ENCODE results near the gene HYAL3.

- TF ChIP-seq, protein P1, sequence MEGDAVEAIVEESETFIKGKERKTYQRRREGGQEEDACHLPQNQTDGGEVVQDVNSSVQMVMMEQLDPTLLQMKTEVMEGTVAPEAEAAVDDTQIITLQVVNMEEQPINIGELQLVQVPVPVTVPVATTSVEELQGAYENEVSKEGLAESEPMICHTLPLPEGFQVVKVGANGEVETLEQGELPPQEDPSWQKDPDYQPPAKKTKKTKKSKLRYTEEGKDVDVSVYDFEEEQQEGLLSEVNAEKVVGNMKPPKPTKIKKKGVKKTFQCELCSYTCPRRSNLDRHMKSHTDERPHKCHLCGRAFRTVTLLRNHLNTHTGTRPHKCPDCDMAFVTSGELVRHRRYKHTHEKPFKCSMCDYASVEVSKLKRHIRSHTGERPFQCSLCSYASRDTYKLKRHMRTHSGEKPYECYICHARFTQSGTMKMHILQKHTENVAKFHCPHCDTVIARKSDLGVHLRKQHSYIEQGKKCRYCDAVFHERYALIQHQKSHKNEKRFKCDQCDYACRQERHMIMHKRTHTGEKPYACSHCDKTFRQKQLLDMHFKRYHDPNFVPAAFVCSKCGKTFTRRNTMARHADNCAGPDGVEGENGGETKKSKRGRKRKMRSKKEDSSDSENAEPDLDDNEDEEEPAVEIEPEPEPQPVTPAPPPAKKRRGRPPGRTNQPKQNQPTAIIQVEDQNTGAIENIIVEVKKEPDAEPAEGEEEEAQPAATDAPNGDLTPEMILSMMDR (IDR thresholded peaks at IDR 0.05): no peak
- TF ChIP-seq HMGA2 (CRISPR knock-in tag; IDR thresholded peaks at IDR 0.05): no peak
- TF ChIP-seq PREB (CRISPR knock-in tag; IDR thresholded peaks at IDR 0.05; ENCODE audit: borderline replicate concordance): no peak
- no peak for TF ChIP-seq HMGXB4 (CRISPR knock-in tag; IDR thresholded peaks at IDR 0.05)
- TF ChIP-seq ZNF138 (CRISPR knock-in tag; conservative IDR thresholded peaks at IDR 0.05): no peak
- TF ChIP-seq, protein P2, sequence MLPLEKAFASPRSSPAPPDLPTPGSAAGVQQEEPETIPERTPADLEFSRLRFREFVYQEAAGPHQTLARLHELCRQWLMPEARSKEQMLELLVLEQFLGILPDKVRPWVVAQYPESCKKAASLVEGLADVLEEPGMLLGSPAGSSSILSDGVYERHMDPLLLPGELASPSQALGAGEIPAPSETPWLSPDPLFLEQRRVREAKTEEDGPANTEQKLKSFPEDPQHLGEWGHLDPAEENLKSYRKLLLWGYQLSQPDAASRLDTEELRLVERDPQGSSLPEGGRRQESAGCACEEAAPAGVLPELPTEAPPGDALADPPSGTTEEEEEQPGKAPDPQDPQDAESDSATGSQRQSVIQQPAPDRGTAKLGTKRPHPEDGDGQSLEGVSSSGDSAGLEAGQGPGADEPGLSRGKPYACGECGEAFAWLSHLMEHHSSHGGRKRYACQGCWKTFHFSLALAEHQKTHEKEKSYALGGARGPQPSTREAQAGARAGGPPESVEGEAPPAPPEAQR (CRISPR knock-in tag; IDR thresholded peaks at IDR 0.05): no peak
- no peak for TF ChIP-seq GRHL2 (CRISPR knock-in tag; IDR thresholded peaks at IDR 0.05; ENCODE audit: insufficient replicate concordance, severe bottlenecking)
- TF ChIP-seq, protein P3, sequence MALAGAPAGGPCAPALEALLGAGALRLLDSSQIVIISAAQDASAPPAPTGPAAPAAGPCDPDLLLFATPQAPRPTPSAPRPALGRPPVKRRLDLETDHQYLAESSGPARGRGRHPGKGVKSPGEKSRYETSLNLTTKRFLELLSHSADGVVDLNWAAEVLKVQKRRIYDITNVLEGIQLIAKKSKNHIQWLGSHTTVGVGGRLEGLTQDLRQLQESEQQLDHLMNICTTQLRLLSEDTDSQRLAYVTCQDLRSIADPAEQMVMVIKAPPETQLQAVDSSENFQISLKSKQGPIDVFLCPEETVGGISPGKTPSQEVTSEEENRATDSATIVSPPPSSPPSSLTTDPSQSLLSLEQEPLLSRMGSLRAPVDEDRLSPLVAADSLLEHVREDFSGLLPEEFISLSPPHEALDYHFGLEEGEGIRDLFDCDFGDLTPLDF (CRISPR knock-in tag; IDR thresholded peaks at IDR 0.05): no peak
- no peak for TF ChIP-seq SP1 (CRISPR knock-in tag; conservative IDR thresholded peaks at IDR 0.05)
- no peak for TF ChIP-seq USF2 (CRISPR knock-in tag; IDR thresholded peaks at IDR 0.05)
Observed at GRCh38 chr3:50318163-50318562, 19.0 kb upstream of the HYAL3 start.
